CD4-positive, alpha-beta T cell treated with Interleukin-6 at 100 ng/mL for 8 hours (primary cell): ENCODE results near the gene IQCN.

Experiments used
- DNase-seq: peaks from one replicate; pipeline ENCODE4 v3.0.0-alpha.2; 2020; ENCODE audit warnings: mixed read lengths, low spot score

IQCN gene

DNA sequence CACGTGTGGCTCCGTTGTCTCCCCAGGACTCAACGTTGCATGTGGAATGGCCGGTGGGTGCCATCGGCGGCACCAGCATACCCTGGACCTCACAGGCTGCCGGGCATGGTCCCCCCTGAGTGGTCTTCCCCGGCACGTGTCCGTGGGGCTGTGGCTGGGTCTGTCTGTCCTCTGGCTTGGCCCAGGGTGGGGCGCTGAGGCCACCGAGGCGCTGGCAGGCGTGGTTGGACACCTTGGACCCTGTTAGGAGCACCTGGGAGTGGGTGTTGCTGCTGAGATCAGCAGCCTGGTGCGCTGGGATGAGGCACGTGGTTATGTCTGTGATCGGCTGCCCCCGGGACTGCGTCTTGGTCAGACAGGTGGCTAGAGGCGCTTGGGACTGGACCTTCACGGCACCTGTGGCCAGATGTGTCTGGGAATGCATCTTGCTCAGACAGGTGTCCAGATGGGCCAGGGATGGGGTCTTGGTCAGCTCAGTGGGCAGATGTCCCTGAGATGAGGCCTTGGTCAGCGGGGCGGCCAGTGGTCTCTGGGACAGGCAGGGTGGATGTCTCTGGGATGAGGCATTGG is 9.2 kb downstream of the IQCN start:
- DNase-seq, result no peak

- DNase-seq, result no peak
Measured at GRCh38 chr19:18264137-18264854, 10.0 kb downstream of the IQCN start.

DNA sequence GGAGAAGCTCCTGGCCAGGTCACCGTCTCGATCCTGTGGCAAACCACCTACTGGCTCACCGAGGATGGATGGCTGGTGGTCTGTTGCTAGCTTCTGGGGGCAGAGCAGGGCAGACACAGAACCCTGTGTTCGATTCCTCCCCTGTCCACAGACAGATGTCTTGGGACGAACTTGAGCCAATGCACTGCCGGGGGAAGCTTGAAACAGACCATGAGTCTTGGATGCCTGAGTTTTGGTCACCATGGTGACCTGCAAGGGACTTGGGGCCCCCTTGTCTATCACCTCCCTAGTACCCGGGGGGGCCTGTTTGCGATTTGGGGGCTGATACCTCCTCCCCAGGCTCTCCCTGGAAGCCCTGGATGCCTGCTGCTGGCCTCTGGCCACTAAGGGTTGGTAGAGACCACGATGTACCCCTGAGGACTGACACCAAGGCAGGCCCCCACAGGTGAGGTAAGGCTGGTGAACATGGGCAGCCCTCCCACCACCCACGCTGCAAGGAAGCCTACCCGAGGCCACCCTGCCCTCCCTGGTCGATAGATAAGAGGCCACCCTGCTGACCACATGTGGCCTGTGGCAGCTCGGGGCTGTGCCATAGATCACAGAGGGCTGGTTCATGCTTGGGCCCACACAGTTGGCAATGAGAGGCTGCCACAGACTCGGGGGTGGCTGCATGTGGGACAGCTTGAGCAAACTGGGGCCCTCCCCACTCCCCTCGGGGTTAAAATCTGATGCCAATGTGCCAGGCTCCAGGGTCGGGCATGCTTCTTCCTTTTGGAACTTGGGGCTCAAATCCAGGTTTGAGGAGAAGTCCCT is 10.7 kb downstream of the IQCN start:
- no peak for DNase-seq

GRCh38 chr19:18262917-18263316 is 11.3 kb downstream of the IQCN start:
- DNase-seq, result no peak

DNA sequence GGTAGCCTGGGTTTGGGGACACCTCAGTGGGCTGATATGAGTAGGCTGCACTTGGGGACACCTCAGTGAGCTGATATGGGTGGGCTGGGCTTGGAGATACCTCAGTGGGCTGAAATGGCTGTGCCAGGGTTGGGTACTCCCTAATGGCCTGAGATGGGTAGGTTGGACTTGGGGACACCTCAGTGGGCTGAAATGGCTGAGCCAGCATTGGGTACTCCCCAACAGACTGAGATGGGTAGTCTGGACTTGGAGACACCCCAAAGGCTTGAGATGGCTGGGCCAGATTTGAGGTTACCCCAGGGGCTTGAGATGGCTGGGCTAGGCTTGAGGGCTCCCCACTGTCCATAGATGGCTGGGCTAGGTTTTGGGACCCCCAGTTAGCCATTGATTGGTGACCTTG is 12.1 kb downstream of the IQCN start:
- no peak for DNase-seq

- DNase-seq, result no peak
Measured at GRCh38 chr19:18261474-18261873, 12.8 kb downstream of the IQCN start.

DNA sequence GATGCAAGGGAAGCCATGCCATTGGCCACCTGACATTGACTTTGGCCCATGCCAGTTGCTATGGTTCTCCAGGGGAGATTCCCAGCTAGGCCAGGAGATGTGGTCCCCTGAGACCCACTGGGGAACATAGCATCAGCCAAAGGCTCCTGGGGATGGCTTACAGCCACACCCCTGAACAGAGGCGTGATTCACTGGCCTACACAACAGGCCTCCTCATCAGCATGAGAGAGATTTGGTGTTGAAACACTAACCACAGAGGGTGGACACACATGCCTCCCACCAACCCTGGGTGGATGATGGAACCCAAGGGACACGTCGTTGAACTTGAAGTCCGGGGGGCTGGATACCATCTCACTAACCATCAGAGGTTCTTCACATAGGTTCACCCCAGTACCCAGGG is 14.4 kb downstream of the IQCN start:
- no peak for DNase-seq

GRCh38 chr19:18257503-18258470 is 16.5 kb downstream of the IQCN start:
- no peak for DNase-seq

- DNase-seq, result no peak
Measured at GRCh38 chr19:18254546-18255503, 19.4 kb downstream of the IQCN start.

GRCh38 chr19:18253716-18254115 is 20.5 kb downstream of the IQCN start:
- DNase-seq, result no peak

DNA sequence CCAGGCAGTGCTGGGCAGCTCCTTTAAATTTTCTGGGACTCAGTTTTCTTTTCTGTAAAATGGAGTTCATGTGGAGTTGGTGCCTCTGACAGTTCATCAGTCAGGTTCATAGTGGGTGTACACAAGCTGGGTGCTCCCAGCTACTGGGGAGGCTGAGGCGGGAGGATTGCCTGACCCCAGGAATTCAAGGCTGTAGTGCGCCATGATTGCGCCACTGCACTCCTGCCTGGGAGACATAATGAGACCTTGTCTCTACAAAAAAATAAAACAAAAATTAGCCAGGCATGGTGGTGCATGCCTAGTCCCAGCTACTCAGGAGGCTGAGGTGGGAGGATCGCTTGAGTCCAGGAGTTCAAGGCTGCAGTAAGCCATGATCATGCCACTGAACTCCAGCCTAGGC is 21.1 kb downstream of the IQCN start:
- no peak for DNase-seq

DNA sequence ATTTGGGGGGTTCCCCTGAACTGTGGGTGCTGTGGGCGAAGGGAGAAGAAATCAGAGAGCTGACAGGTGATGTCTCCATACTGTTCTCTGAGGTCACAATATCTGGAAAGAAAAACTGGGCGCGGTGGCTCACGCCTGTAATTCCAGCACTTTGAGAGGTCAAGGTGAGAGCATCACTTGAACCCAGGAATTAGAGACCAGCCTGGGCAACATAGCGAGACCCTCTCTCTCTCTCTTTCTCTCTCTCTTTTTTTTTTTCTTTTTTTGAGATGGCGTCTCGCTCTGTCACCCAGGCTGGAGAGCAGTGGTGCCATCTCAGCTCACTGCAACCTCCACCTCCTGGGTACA is 21.9 kb downstream of the IQCN start:
- DNase-seq, result no peak

- peak; percentile 80 for DNase-seq
Measured at GRCh38 chr19:18251587-18252369, 22.5 kb downstream of the IQCN start.

DNA sequence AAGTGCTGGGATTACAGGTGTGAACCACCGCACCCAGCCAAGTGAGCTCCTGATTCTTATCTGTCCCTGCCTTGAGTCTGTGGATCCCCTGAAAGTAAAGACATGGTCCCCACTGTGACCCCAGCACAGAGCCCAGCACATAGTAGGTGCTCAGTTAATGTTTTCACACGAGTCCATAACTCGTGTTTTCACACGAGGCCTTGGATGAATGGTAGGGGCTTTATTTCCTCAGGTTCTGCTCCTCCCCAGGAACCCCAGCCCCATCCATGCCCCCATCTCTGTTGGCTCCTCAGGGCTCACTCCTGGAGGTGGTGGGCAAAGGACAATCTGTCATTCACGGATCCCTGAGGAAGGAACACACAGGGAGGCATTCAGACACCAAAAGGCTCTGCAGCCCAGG is 24.4 kb downstream of the IQCN start:
- DNase-seq, result no peak

GRCh38 chr19:18245297-18245696 is 29.0 kb downstream of the IQCN start:
- no peak for DNase-seq

DNA sequence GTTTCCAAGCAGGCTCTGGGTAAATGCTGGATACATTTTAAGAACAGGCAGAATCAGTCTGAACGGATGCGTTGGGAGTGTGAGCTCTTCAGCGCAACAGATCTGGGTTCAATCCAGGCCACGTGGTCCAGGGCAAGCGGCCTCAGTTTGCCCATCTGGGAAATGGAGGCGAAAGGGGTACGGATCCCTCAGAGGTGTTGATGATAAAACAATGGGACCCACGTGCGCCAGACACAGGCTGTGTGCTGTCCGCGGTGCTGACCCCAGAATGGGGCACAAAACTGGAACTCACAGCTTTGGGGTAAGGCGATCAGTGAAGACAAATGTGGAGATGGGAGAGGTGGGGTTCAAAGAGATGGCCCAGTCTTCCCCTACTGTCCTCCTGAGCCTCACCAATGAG is 34.9 kb downstream of the IQCN start:
- no peak for DNase-seq

DNA sequence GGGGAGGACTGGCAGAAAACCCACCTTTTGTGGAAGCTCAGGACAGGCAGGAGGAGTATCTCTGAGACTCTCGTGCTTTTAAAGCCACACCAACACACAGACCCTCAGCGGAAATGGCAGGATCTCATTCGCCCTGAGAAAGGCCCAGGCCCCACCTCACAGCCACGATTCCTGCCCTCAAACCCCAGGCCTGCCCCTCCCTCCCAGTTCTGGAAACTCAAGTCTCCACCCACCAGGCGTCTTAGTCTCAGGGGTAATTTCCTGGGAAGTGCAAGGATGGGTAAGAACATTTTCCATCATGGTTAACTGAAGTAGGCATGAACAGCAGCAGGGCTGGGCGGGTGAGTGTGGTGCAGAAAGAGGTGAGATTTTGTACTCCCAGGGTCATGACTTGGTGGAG is 40.1 kb downstream of the IQCN start:
- no peak for DNase-seq

DNA sequence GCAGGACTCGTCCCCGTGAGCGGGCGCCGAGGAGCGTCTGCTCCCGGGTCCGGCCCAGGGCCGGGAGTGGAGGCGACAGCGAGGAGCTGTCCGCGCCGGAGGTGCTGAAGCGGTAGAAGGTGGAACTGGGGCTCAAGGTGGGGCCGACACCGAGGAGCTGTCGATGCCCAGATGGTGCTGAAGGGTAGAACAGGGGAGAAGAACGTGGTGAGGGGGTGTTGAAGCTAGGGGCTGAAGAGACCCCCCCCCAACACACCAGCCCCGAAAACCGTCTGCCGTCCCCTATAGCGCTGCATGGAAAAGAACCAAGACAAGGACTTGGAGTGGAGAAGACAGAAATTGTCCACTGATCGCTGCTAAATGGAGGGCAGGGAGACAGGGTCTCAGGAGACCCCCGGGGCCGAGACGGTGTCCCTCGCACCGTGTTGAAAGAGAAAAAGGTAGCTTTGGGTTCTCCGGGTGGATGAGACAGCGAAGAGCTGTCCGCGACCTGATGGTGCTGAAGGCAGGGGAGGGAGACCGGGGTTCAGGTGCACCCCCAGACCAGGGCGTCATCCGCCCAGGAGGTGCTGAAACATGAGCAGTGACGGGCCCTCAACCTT is 40.9 kb downstream of the IQCN start:
- DNase-seq, result no peak

GRCh38 chr19:18232540-18233223 is 41.6 kb downstream of the IQCN start:
- no peak for DNase-seq
